Keratinocyte (primary cell): ENCODE measurements around the gene SNAI3. TPM values are rescaled to one million over a fixed set of nuclear protein-coding genes. Genes with fewer than 3 reads are reported as not detected.

ENCODE experiments used
- DNase-seq: peaks from one replicate; pipeline ENCODE4 v3.0.0-alpha.2; 2011; ENCODE audit warnings: low read depth, missing footprints, low spot score
- FAIRE-seq: peaks from 2 replicates; lab custom pipeline; 2011; peaks lifted over from hg19 to GRCh38; lab: Jason Lieb, UNC
- H2AFZ ChIP-seq: 2 replicates; pipeline ENCODE4 v1.6.0; 2012; ENCODE audit warnings: low read length, control low read depth, inconsistent platforms; ENCODE audit not compliant: control insufficient read depth
- H3K27ac ChIP-seq: 2 replicates; pipeline ENCODE4 v1.5.1; 2011; ENCODE audit warnings: low read length; ENCODE audit not compliant: control insufficient read depth, insufficient read depth
- H3K27me3 ChIP-seq: 3 replicates; pipeline ENCODE4 v1.6.0; 2011; ENCODE audit warnings: low read length; ENCODE audit not compliant: control insufficient read depth, insufficient read depth; ENCODE audit errors: extremely low read depth
- H3K36me3 ChIP-seq, 2 experiments: 2 replicates in 1 of 2; 3 replicates in 1 of 2; pipeline ENCODE4 v1.5.1; 2011; ENCODE audit warnings: low read length in 2 of 2, mild to moderate bottlenecking in 1 of 2; ENCODE audit not compliant: control insufficient read depth in 2 of 2, insufficient read depth in 2 of 2; ENCODE audit errors: extremely low read depth in 1 of 2
- H3K4me1 ChIP-seq: 3 replicates; pipeline ENCODE4 v1.5.1; 2011; ENCODE audit warnings: low read length; ENCODE audit not compliant: control insufficient read depth, insufficient read depth; ENCODE audit errors: extremely low read depth
- H3K4me2 ChIP-seq: 3 replicates; pipeline ENCODE4 v1.6.0; 2011; ENCODE audit warnings: low read depth, low read length; ENCODE audit not compliant: control insufficient read depth, insufficient read depth; ENCODE audit errors: extremely low read depth
- H3K4me3 ChIP-seq, 3 experiments: fragments of 200-600 bp in 1 of 3; sonication (generic) in 1 of 3; 2 replicates in 2 of 3; 3 replicates in 1 of 3; pipeline ENCODE4 v1.5.1; 2011 to 2016; ENCODE audit warnings: low read length in 3 of 3, mild to moderate bottlenecking in 3 of 3, control low read depth in 2 of 3, inconsistent platforms in 1 of 3, low read depth in 1 of 3, mixed read lengths in 1 of 3, mixed run types in 1 of 3, moderate library complexity in 1 of 3; ENCODE audit not compliant: control insufficient read depth in 2 of 3, insufficient read depth in 2 of 3; ENCODE audit errors: extremely low read depth in 1 of 3
- H3K79me2 ChIP-seq: 2 replicates; pipeline ENCODE4 v1.6.0; 2012; ENCODE audit warnings: low read length; ENCODE audit not compliant: control insufficient read depth, insufficient read depth
- H3K9ac ChIP-seq: 3 replicates; pipeline ENCODE4 v1.6.0; 2011; ENCODE audit warnings: low read length; ENCODE audit not compliant: control insufficient read depth, insufficient read depth; ENCODE audit errors: extremely low read depth
- H3K9me1 ChIP-seq: 3 replicates; pipeline ENCODE4 v1.6.0; 2011; ENCODE audit warnings: low read length; ENCODE audit not compliant: control insufficient read depth, insufficient read depth; ENCODE audit errors: extremely low read depth
- H3K9me3 ChIP-seq: 2 replicates; pipeline ENCODE4 v1.5.1; 2012; ENCODE audit warnings: low read depth, low read length; ENCODE audit not compliant: control insufficient read depth
- H4K20me1 ChIP-seq: 3 replicates; pipeline ENCODE4 v1.6.0; 2011; ENCODE audit warnings: low read length; ENCODE audit not compliant: control insufficient read depth, insufficient read depth; ENCODE audit errors: extremely low read depth
- CTCF ChIP-seq, 3 experiments: IDR thresholded peaks in 1 of 3; conservative IDR thresholded peaks in 1 of 3; optimal IDR thresholded peaks in 1 of 3; 2 replicates in 2 of 3; 3 replicates in 1 of 3; pipeline versions ENCODE3 to v1.5.1; 2011; ENCODE audit warnings: low read length in 3 of 3, mild to moderate bottlenecking in 3 of 3, moderate library complexity in 2 of 3, control low read depth in 1 of 3, inconsistent platforms in 1 of 3; ENCODE audit not compliant: insufficient read depth in 2 of 3; ENCODE audit errors: extremely low read depth in 1 of 3
- EZH2 ChIP-seq: IDR thresholded peaks from one replicate; pipeline ENCODE4 v1.6.1; 2012; ENCODE audit warnings: inconsistent platforms, mild to moderate bottlenecking, low read length, moderate library complexity
- dilution Hi-C: fragments of 300-500 bp; cut with MboI; formaldehyde crosslinking; loops from one replicate; pipeline ENCODE4 v1.7.0; 2020; ENCODE audit warnings: low sequenced_read_pairs; ENCODE audit not compliant: extremely low pct_ligation_motif_present
- polyA minus RNA-seq, 3 experiments: library from RNA; depleted of rRNA, polyadenylated mRNA; stranded (reverse); fragments of >200 nt; gene quantifications; 1 replicate in 1 of 3; 2 replicates in 1 of 3; 3 replicates in 1 of 3; pipeline ENCODE4 v1.2.3, GENCODE V29; 2011
- polyA plus RNA-seq, 5 experiments: library from polyadenylated mRNA; depleted of rRNA in 3 of 5; stranded (reverse) in 3 of 5; stranded (forward) in 1 of 5; unstranded in 1 of 5; fragments of >200 nt; gene quantifications; 1 replicate in 1 of 5; 2 replicates in 3 of 5; 3 replicates in 1 of 5; pipeline versions ENCODE4 v1.2.1 to v1.2.3, GENCODE V29; 2011 to 2012; ENCODE audit warnings: missing spikeins in 2 of 5, low read depth in 1 of 5, low replicate concordance in 1 of 5

SNAI3 gene
- polyA plus RNA-seq (not detected in 3 replicates), polyA minus RNA-seq (not detected in 3 replicates)
- not detected for polyA plus RNA-seq (2011; ENCODE audit: low read depth)
- polyA plus RNA-seq (2011; cell fraction: cytosol; rRNA removed), result not detected in 2 replicates
- polyA plus RNA-seq (2011; cell fraction: nucleus; rRNA removed), result not detected in 2 replicates
- polyA plus RNA-seq (2012; ENCODE audit: low replicate concordance), result 0.11 TPM in 2 replicates
- not detected for polyA minus RNA-seq (2011; cell fraction: cytosol; rRNA and poly(A)+ RNA removed)
- not detected in 2 replicates for polyA minus RNA-seq (2011; cell fraction: nucleus; rRNA and poly(A)+ RNA removed)

- Histone ChIP-seq H3K27ac (no peak within 1 kb of the TSS), H3K36me3 (no peaks in the 10 kb centered on the region), H3K27me3 (peaks cover 66% of the 10 kb centered on the region), H3K9me1 (no peaks in the 10 kb centered on the region), H3K4me1 (peaks cover 14% of the 10 kb centered on the region), H3K79me2 (no peaks in the 10 kb centered on the region), H3K4me3 (peak within 1 kb of the TSS; percentile 47 to 67 (median 64)), H3K9me3 (no peaks in the 10 kb centered on the region), H4K20me1 (peaks cover 2% of the 10 kb centered on the region), H2AFZ (peak within 1 kb of the TSS; percentile 6), H3K4me2 (peak within 1 kb of the TSS; percentile 85), H3K9ac (peak within 1 kb of the TSS; percentile 33)
- TF ChIP-seq EZH2 (peak; percentile 61), CTCF (optimal IDR thresholded peaks at IDR 0.05 in 1 of 3, IDR thresholded peaks at IDR 0.05 in 1 of 3, conservative IDR thresholded peaks at IDR 0.05 in 1 of 3; ENCODE audit: extremely low read depth in 1 of 3, insufficient read depth in 2 of 3, low read length in 3 of 3) (no peak)
- DNase-seq, result no peak
- dilution Hi-C loops, result no loop called here
- no peak for FAIRE-seq
Measured at GRCh38 chr16:88686439-88687253, at the start of gene SNAI3. SNAI3 (minus strand) TSS chr16:88686507; CDS start chr16:88686406, 101 bp downstream.

- no peaks in the 10 kb centered on the region for H3K27me3 ChIP-seq
- H3K79me2 ChIP-seq, result no peaks in the 10 kb centered on the region
- no peak overlapping the region for H2AFZ ChIP-seq
- no peak for TF ChIP-seq CTCF (optimal IDR thresholded peaks at IDR 0.05 in 1 of 3, IDR thresholded peaks at IDR 0.05 in 1 of 3, conservative IDR thresholded peaks at IDR 0.05 in 1 of 3; ENCODE audit: extremely low read depth in 1 of 3, insufficient read depth in 2 of 3, low read length in 3 of 3)
- TF ChIP-seq EZH2, result no peak
- no peaks in the 10 kb centered on the region for H3K9me3 ChIP-seq
- no peak overlapping the region for H3K27ac ChIP-seq
- peaks cover 6% of the 10 kb centered on the region for H3K4me1 ChIP-seq
- H3K9me1 ChIP-seq, result peaks cover 2% of the 10 kb centered on the region
- FAIRE-seq, result no peak
- no peak overlapping the region for H3K4me3 ChIP-seq
- dilution Hi-C loops, result no loop called here
- no peak for DNase-seq
- H3K9ac ChIP-seq, result no peak overlapping the region
- H3K36me3 ChIP-seq, result peaks cover 28 to 39% of the 10 kb centered on the region in 2 experiments
- H4K20me1 ChIP-seq, result peaks cover 14% of the 10 kb centered on the region
- H3K4me2 ChIP-seq, result no peak overlapping the region
Measured at GRCh38 chr16:88736088-88736487, 49.8 kb upstream of the SNAI3 start.
